IMR-90 (cell line): Measurements from ENCODE around the gene RIMS3. TPM values are rescaled to one million over a fixed set of nuclear protein-coding genes. Genes with fewer than 3 reads are reported as not detected.

Experiments
- ATAC-seq: fragments of 200-7000 bp; cut with Tn5 transposase; 2 replicates; pipeline ENCODE4 v1.9.1; 2020; ENCODE audit warnings: low read depth, mild to moderate bottlenecking, moderate library complexity
- BruUV-seq: library from RNA; stranded (reverse); fragments of 400-500 nt; replicated peaks from 2 replicates; lab custom pipeline; 2021; lab: Mats Ljungman, UMichigan
- CTCF ChIA-PET: fragments of 300-600 bp; formaldehyde crosslinking; extraction: SDS; loops from one replicate; lab custom pipeline; 2021; ENCODE audit warnings: antibody characterized with exemption; lab: Yijun Ruan, JAX
- POLR2A ChIA-PET: fragments of 300-600 bp; sonication (Branson Sonifier 250); formaldehyde crosslinking; loops from one replicate; lab custom pipeline; 2022; ENCODE audit warnings: antibody characterized with exemption; ENCODE audit not compliant: unreplicated experiment; lab: Charles Lee
- DNase-seq: peaks from one replicate; pipeline ENCODE4 v3.0.0; 2013
- H2AFZ ChIP-seq: replicated peaks from 2 replicates; pipeline ENCODE3; 2013; ENCODE audit warnings: low read length, mild to moderate bottlenecking; ENCODE audit not compliant: poor library complexity
- H2AK5ac ChIP-seq: 2 replicates; pipeline ENCODE4 v1.6.1; 2013; ENCODE audit warnings: low read depth, low read length, inconsistent platforms
- H2AK9ac ChIP-seq: replicated peaks from 2 replicates; pipeline ENCODE3; 2013; ENCODE audit warnings: mild to moderate bottlenecking, low read depth, low read length, moderate library complexity; ENCODE audit not compliant: poor library complexity
- H2BK120ac ChIP-seq: 2 replicates; pipeline ENCODE4 v1.6.1; 2013; ENCODE audit warnings: low read depth, low read length, inconsistent platforms
- H2BK15ac ChIP-seq: 3 replicates; pipeline ENCODE4 v1.6.1; 2013; ENCODE audit warnings: low read depth, low read length, inconsistent platforms
- H2BK20ac ChIP-seq: 2 replicates; pipeline ENCODE4 v1.6.1; 2013; ENCODE audit warnings: low read depth, mild to moderate bottlenecking, inconsistent platforms, low read length, moderate library complexity
- H2BK5ac ChIP-seq: 2 replicates; pipeline ENCODE4 v1.6.1; 2013; ENCODE audit warnings: mild to moderate bottlenecking, low read depth, low read length, inconsistent platforms; ENCODE audit not compliant: poor library complexity, severe bottlenecking
- H3K14ac ChIP-seq: replicated peaks from 2 replicates; pipeline ENCODE4 v1.6.1; 2013; ENCODE audit warnings: low read depth, low read length, inconsistent platforms
- H3K18ac ChIP-seq: 2 replicates; pipeline ENCODE4 v1.6.1; 2013; ENCODE audit warnings: low read depth, low read length, control low read depth
- H3K23ac ChIP-seq: 2 replicates; pipeline ENCODE4 v1.6.1; 2013; ENCODE audit warnings: low read depth, low read length, inconsistent platforms
- H3K27ac ChIP-seq: 2 replicates; pipeline ENCODE4 v1.5.1; 2013; ENCODE audit warnings: mild to moderate bottlenecking, control low read depth, low read length; ENCODE audit not compliant: insufficient read depth
- H3K27me3 ChIP-seq: 2 replicates; pipeline ENCODE4 v1.6.1; 2013; ENCODE audit warnings: low read length; ENCODE audit not compliant: control insufficient read depth, insufficient read depth
- H3K36me3 ChIP-seq: 2 replicates; pipeline ENCODE4 v1.6.1; 2013; ENCODE audit warnings: low read length, mixed read lengths; ENCODE audit not compliant: control insufficient read depth, insufficient read depth
- H3K4ac ChIP-seq: 2 replicates; pipeline ENCODE4 v1.6.1; 2013; ENCODE audit warnings: low read depth, low read length, inconsistent platforms
- H3K4me1 ChIP-seq: 2 replicates; pipeline ENCODE4 v1.6.1; 2013; ENCODE audit warnings: low read length, mixed read lengths; ENCODE audit not compliant: control insufficient read depth, insufficient read depth
- H3K4me2 ChIP-seq: 2 replicates; pipeline ENCODE4 v1.6.1; 2013; ENCODE audit warnings: low read depth, mild to moderate bottlenecking, control low read depth, low read length, moderate library complexity
- H3K4me3 ChIP-seq: 2 replicates; pipeline ENCODE4 v1.5.1; 2013; ENCODE audit warnings: low read depth, mild to moderate bottlenecking, control low read depth, low read length, moderate library complexity; ENCODE audit not compliant: insufficient read depth
- H3K56ac ChIP-seq: 2 replicates; pipeline ENCODE4 v1.6.1; 2013; ENCODE audit warnings: low read length, inconsistent platforms; ENCODE audit not compliant: insufficient read depth; ENCODE audit errors: extremely low read depth
- H3K79me1 ChIP-seq, 2 experiments: 2 replicates each; pipeline ENCODE4 v1.6.1; 2013; ENCODE audit warnings: low read length in 2 of 2, inconsistent platforms in 1 of 2, low read depth in 1 of 2
- H3K9ac ChIP-seq: 2 replicates; pipeline ENCODE4 v1.6.1; 2013; ENCODE audit warnings: low read depth, low read length, control low read depth
- H3K9me1 ChIP-seq: 2 replicates; pipeline ENCODE4 v1.6.1; 2013; ENCODE audit warnings: low read length, inconsistent platforms; ENCODE audit not compliant: insufficient read depth
- H3K9me3 ChIP-seq: 2 replicates; pipeline ENCODE4 v1.6.1; 2013; ENCODE audit warnings: low read length; ENCODE audit not compliant: control insufficient read depth, insufficient read depth
- H4K20me1 ChIP-seq: 2 replicates; pipeline ENCODE4 v1.6.1; 2013; ENCODE audit warnings: low read length, inconsistent platforms; ENCODE audit not compliant: insufficient read depth
- H4K5ac ChIP-seq: 2 replicates; pipeline ENCODE4 v1.6.1; 2013; ENCODE audit warnings: mild to moderate bottlenecking, low read depth, low read length, control low read depth
- H4K8ac ChIP-seq, 2 experiments: 2 replicates each; pipeline ENCODE4 v1.6.1; 2013; ENCODE audit warnings: low read depth in 2 of 2, low read length in 2 of 2, control low read depth in 1 of 2, inconsistent platforms in 1 of 2
- H4K91ac ChIP-seq: 2 replicates; pipeline ENCODE4 v1.6.1; 2013; ENCODE audit warnings: low read depth, low read length, inconsistent platforms; ENCODE audit not compliant: insufficient read depth
- CEBPB ChIP-seq: IDR thresholded peaks from 2 replicates; pipeline ENCODE4 v1.6.1; 2012; ENCODE audit warnings: low read depth, low read length, improper control_type of control experiment
- CHD1 ChIP-seq: IDR thresholded peaks from 2 replicates; pipeline ENCODE4 v1.6.1; 2012; ENCODE audit warnings: low read depth, low read length, improper control_type of control experiment
- CTCF ChIP-seq: conservative IDR thresholded peaks from 2 replicates; pipeline ENCODE4 v1.5.1; 2012; ENCODE audit warnings: mild to moderate bottlenecking, low read depth, low read length, improper control_type of control experiment
- MAFK ChIP-seq: IDR thresholded peaks from 2 replicates; pipeline ENCODE4 v1.6.1; 2012; ENCODE audit warnings: low read depth, low read length, improper control_type of control experiment
- MAZ ChIP-seq: IDR thresholded peaks from 2 replicates; pipeline ENCODE4 v1.6.1; 2012; ENCODE audit warnings: low read depth, mild to moderate bottlenecking, low read length, improper control_type of control experiment, moderate library complexity, borderline replicate concordance
- RAD21 ChIP-seq: IDR thresholded peaks from 2 replicates; pipeline ENCODE4 v1.6.1; 2012; ENCODE audit warnings: low read length, improper control_type of control experiment
- SMC3 ChIP-seq: fragments of 150-350 bp; IDR thresholded peaks from 2 replicates; pipeline ENCODE4 v1.6.1; 2016; ENCODE audit warnings: low read depth, mild to moderate bottlenecking, antibody characterized with exemption, low read length, moderate library complexity
- USF2 ChIP-seq: fragments of 150-350 bp; IDR thresholded peaks from 2 replicates; pipeline ENCODE4 v1.6.1; 2017; ENCODE audit warnings: mild to moderate bottlenecking, antibody characterized with exemption, low read length, low read depth
- WGBS, 2 experiments: methylation state at CpG; one replicate each; pipeline versions ENCODE4 v1.1.5 to v1.1.7; 2013; ENCODE audit warnings: missing lambda C conversion rate in 2 of 2; ENCODE audit not compliant: insufficient read length in 1 of 2; ENCODE audit errors: extremely low coverage in 2 of 2; 5-methylcytosine and 5-hydroxymethylcytosine counted together
- dilution Hi-C: fragments of 300-500 bp; cut with HindIII; formaldehyde crosslinking; loops from one replicate; pipeline ENCODE4 v1.14.3; 2018; ENCODE audit warnings: low sequenced_read_pairs; ENCODE audit not compliant: unreplicated experiment
- in situ Hi-C: fragments of 300-500 bp; cut with MboI; formaldehyde crosslinking; loops from 3 replicates; pipeline ENCODE4 v1.14.3; 2019; ENCODE audit warnings: low sequenced_read_pairs, inconsistent platforms, mixed read lengths
- intact Hi-C: fragments of 100-400 bp; cut with micrococcal nuclease; formaldehyde crosslinking; loops from 2 replicates; pipeline ENCODE4 v1.10.0; 2022
- polyA plus RNA-seq, 3 experiments: library from polyadenylated mRNA; depleted of rRNA; stranded (reverse); fragments of >200 nt; gene quantifications; 2 replicates each; pipeline ENCODE4 v1.2.3, GENCODE V29; 2012; ENCODE audit warnings: low replicate concordance in 1 of 3
- total RNA-seq: library from RNA; depleted of rRNA; stranded (reverse); fragments of >200 nt; gene quantifications from 2 replicates; pipeline ENCODE4 v1.2.3, GENCODE V29; 2012

RIMS3 gene
- total and polyA plus RNA-seq, 2 of the 4 experiments (the other 2 are of a cell fraction) = 0.10 to 0.36 TPM

- DNase-seq = peak; percentile 21
- POLR2A ChIA-PET = no interaction called here
Measured at GRCh38 chr1:40625476-40626382, 39.8 kb downstream of the RIMS3 start.

More at GRCh38 chr1:40625476-40626382, 39.8 kb downstream of the RIMS3 start:
- Histone ChIP-seq H3K18ac (no peak overlapping the region), H3K36me3 (no peaks in the 10 kb centered on the region), H4K20me1 (no peaks in the 10 kb centered on the region; the same call in 1 of the 2 replicates), H3K23ac (no peak overlapping the region), H3K79me1 (no peaks in the 10 kb centered on the region), H2BK5ac (no peak overlapping the region), H2AK9ac (no peak overlapping the region), H4K91ac (no peak overlapping the region), H4K5ac (no peak overlapping the region), H3K9ac (no peak overlapping the region), H3K4ac (no peak overlapping the region), H2BK20ac (no peak overlapping the region), H3K27me3 (peaks cover 32% of the 10 kb centered on the region; the same call in 1 of the 2 replicates), H2AFZ (no peak overlapping the region), H3K4me3 (no peak overlapping the region), H4K8ac (no peak overlapping the region), H3K4me2 (no peak overlapping the region), H3K9me1 (no peaks in the 10 kb centered on the region), H3K4me1 (no peaks in the 10 kb centered on the region), H2BK15ac (no peak overlapping the region), H3K9me3 (no peaks in the 10 kb centered on the region), H3K56ac (no peak overlapping the region), H3K27ac (no peak overlapping the region), H3K14ac (no peak overlapping the region), H2AK5ac (no peak overlapping the region), H2BK120ac (no peak overlapping the region)
- dilution Hi-C loops = no loop called here
- intact Hi-C loops = loop anchor here (5.0 kb wide), 1 partner anchor 227 kb away; no protein-coding TSS in a partner anchor
- CTCF ChIA-PET = no interaction called here
- in situ Hi-C loops = loop anchor here (10.0 to 25.0 kb wide), 2 partner anchors 219 to 337 kb away; no protein-coding TSS in a partner anchor
- WGBS, 2 experiments = 65% methylated on average over 12 of the region's 18 CpGs; no CpG with 5 or more reads in 1 of the 2 experiments
- no TSS peak for BruUV-seq
- peak; percentile 55; the same call in 1 of the 2 replicates for ATAC-seq
- no peak for TF ChIP-seq USF2
- TF ChIP-seq MAZ = no peak
- no peak for TF ChIP-seq CTCF
- no peak for TF ChIP-seq RAD21
- TF ChIP-seq SMC3 = no peak
- no peak for TF ChIP-seq MAFK
- no peak for TF ChIP-seq CEBPB
- TF ChIP-seq CHD1 = no peak
